HT1080 (cell line): ENCODE measurements around the gene OR5AN1. TPM values are rescaled to one million over a fixed set of nuclear protein-coding genes. Genes with fewer than 3 reads are reported as not detected.

Experiments
- DNase-seq: peaks from one replicate; pipeline ENCODE4 v3.0.0-alpha.2; 2015; ENCODE audit warnings: low read depth
- total RNA-seq: library from RNA; depleted of rRNA; stranded (reverse); fragments of >200 nt; shearing (Covaris generic); gene quantifications from 2 replicates; pipeline ENCODE4 v1.2.3, GENCODE V29; 2014; rRNA removed

Gene OR5AN1
- total RNA-seq, 1 experiment from 2014 or later = not detected

- DNase-seq = no peak
These were observed 59.5 kb downstream of the OR5AN1 start for GRCh38 chr11:59418156-59418555.

Other genes with a start within 250 kb of the OR5AN1 start
- gene FAM111A, start 216.0 kb upstream of the OR5AN1 start, total RNA-seq = 48.0 and 51.4 TPM in 2 replicates
- 1.2 and 2.8 TPM in 2 replicates for gene DTX4, start 186.8 kb upstream of the OR5AN1 start, total RNA-seq
- not detected in 2 replicates for gene MPEG1, start 146.0 kb upstream of the OR5AN1 start, total RNA-seq
- gene OR5A2, start 67.5 kb downstream of the OR5AN1 start, total RNA-seq = not detected in 2 replicates
- not detected in 2 replicates for gene OR5A1, start 77.6 kb downstream of the OR5AN1 start, total RNA-seq
- gene OR4D6, start 98.1 kb downstream of the OR5AN1 start, total RNA-seq = not detected in 2 replicates
- not detected in 2 replicates for gene OR4D10, start 114.4 kb downstream of the OR5AN1 start, total RNA-seq
- gene OR4D11, start 144.7 kb downstream of the OR5AN1 start, total RNA-seq = not detected in 2 replicates
- gene OR4D9, start 152.6 kb downstream of the OR5AN1 start, total RNA-seq = not detected in 2 replicates